ENCODE measurements around the gene FBLN1. TPM values are rescaled to one million over a fixed set of nuclear protein-coding genes. Genes with fewer than 3 reads are reported as not detected.
"Not testable (repeated sequence)": the region's sequence is repeated elsewhere in the genome, so short reads cannot be mapped to it uniquely, and the experiment has no call there.

FBLN1 gene
- total RNA-seq, 2 donors from 2014 or later = 125 to 144 TPM

DNA sequence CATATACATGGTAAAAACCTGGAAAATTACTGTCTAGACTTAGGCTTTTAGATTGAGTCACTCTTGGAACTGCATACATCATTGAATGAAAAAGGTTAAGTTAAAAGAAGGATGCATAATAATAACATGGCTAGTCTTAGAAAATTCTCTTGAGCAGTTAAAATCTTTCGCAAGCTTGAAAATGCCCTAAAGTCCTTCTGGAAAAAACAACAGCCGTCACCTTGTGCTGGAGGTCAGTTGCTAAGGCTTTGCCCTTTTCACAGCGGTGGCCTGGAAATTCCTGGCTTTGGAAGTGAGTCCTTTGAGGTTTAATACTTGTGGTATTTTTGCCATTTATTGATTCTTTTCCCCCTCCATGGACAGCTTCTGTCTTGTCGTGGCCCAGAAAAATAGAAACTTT lies 17.4 kb upstream of the FBLN1 start:
- Histone ChIP-seq H3K4me3 (no peak overlapping the region), H3K9me3 (no peaks in the 10 kb centered on the region), H3K36me3 (no peaks in the 10 kb centered on the region), H3K27me3 (replicated peaks; ENCODE audit: insufficient read depth) (no peaks in the 10 kb centered on the region), H3K27ac (no peak overlapping the region), H3K4me1 (replicated peaks) (no peaks in the 10 kb centered on the region)
- TF ChIP-seq, protein P1, sequence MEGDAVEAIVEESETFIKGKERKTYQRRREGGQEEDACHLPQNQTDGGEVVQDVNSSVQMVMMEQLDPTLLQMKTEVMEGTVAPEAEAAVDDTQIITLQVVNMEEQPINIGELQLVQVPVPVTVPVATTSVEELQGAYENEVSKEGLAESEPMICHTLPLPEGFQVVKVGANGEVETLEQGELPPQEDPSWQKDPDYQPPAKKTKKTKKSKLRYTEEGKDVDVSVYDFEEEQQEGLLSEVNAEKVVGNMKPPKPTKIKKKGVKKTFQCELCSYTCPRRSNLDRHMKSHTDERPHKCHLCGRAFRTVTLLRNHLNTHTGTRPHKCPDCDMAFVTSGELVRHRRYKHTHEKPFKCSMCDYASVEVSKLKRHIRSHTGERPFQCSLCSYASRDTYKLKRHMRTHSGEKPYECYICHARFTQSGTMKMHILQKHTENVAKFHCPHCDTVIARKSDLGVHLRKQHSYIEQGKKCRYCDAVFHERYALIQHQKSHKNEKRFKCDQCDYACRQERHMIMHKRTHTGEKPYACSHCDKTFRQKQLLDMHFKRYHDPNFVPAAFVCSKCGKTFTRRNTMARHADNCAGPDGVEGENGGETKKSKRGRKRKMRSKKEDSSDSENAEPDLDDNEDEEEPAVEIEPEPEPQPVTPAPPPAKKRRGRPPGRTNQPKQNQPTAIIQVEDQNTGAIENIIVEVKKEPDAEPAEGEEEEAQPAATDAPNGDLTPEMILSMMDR (IDR thresholded peaks at IDR 0.05) = no peak
- DNase-seq (ENCODE audit: low spot score) = no peak
- whole genome bisulfite sequencing = 95% methylated on average over 4 of the region's 4 CpGs
- intact Hi-C loops (cut with DNase I) = no loop called here

DNA sequence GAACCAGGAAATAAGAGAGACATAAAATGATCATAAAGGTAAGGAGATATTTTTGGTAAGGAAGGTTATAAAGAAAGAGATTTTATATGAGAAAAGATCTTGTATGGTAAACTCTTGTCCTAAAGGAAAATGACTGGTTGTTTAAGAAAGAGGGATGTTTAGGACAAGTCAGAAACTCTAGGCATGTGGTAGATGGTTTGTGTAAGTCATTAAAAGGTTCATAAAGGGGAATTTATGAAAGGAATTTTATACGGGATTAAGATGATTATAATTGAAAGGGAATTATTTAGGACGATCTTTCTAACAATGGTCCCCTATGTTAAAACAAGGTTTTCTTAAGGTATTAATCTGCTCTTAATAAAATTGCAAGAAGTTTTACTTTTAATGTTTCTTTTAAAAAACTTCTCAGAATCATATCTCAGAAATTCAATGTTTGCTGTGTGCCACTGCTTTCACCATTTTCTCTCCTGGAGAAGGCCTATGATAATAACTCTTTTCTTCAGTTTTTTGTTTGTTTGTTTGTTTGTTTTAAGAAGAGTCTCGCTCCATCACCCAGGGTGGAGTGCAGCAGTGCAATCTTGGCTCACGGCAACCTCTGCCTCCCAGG lies 13.8 kb upstream of the FBLN1 start:
- 91% methylated on average over 4 of the region's 4 CpGs for WGBS
- H3K27me3 ChIP-seq (replicated peaks; ENCODE audit: insufficient read depth) = no peaks in the 10 kb centered on the region
- H3K4me1 ChIP-seq (replicated peaks) = no peaks in the 10 kb centered on the region
- H3K4me3 ChIP-seq = no peak overlapping the region
- no peaks in the 10 kb centered on the region for H3K36me3 ChIP-seq
- intact Hi-C loops (cut with DNase I) = no loop called here
- no peaks in the 10 kb centered on the region for H3K9me3 ChIP-seq
- H3K27ac ChIP-seq = no peak overlapping the region
- DNase-seq (ENCODE audit: low spot score) = no peak
- no peak for TF ChIP-seq POLR2A (IDR thresholded peaks at IDR 0.05)
- TF ChIP-seq POLR2AphosphoS5 (IDR thresholded peaks at IDR 0.05) = no peak
- TF ChIP-seq, protein P1 (IDR thresholded peaks at IDR 0.05) = no peak

GRCh38 chr22:45490836-45491235 lies 11.8 kb upstream of the FBLN1 start:
- Histone ChIP-seq H3K4me3 (no peak overlapping the region), H3K27ac (no peak overlapping the region), H3K4me1 (replicated peaks) (no peaks in the 10 kb centered on the region), H3K9me3 (no peaks in the 10 kb centered on the region), H3K27me3 (replicated peaks; ENCODE audit: insufficient read depth) (no peaks in the 10 kb centered on the region), H3K36me3 (no peaks in the 10 kb centered on the region)
- intact Hi-C loops (cut with DNase I) = no loop called here
- no peak for DNase-seq (ENCODE audit: low spot score)
- no peak for TF ChIP-seq POLR2A (IDR thresholded peaks at IDR 0.05)
- TF ChIP-seq, protein P1 (IDR thresholded peaks at IDR 0.05) = no peak
- TF ChIP-seq POLR2AphosphoS5 (IDR thresholded peaks at IDR 0.05) = no peak
- 69% methylated on average over 3 of the region's 3 CpGs for WGBS

DNA sequence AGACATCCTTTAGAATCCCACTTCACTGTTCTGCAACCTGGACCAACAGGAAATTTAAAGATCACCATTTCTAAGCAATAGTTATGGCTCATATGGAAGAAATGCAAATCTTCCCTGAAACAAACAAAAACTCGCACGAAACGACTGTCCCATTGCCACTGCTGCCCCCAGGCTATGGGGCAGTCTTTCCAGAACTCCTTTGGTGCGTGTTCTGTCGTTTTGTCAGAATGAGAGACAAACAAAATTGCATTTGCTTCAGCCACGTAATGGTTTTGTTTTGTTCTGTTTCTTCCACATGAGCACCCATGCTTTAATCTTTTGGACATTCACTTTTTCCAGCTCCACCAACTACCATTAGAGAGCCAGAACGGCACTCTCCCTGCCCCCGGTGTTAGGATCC lies 10.8 kb upstream of the FBLN1 start:
- no peak for DNase-seq (ENCODE audit: low spot score)
- Histone ChIP-seq H3K9me3 (no peaks in the 10 kb centered on the region), H3K27ac (no peak overlapping the region), H3K4me1 (replicated peaks) (no peaks in the 10 kb centered on the region), H3K4me3 (no peak overlapping the region), H3K27me3 (replicated peaks; ENCODE audit: insufficient read depth) (no peaks in the 10 kb centered on the region), H3K36me3 (no peaks in the 10 kb centered on the region)
- TF ChIP-seq, protein P1 (IDR thresholded peaks at IDR 0.05) = no peak
- WGBS = 87% methylated on average over 8 of the region's 8 CpGs
- intact Hi-C loops (cut with DNase I) = no loop called here

DNA sequence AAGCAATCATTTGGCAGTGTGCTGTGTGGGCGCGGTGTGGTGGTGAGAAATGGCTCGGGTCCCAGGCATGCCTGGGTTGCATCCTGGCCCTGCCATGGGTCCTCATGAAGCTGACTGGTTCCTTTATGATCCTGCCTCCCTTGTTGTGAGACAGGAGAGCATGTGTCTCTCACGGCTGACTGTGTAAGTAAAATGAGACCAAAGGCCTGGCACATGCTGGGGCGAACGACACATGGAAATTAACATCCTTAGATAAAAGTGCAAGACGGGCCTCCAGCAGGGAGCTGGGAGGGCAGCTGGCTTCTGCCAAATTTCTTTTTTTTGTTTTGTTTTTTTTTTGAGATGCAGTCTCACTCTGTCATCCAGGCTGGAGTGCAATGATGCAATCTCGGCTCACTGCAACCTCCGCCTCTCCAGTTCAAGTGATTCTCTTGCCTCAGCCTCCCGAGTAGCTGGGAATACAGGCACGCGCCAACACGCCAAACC lies 9.4 kb upstream of the FBLN1 start:
- TF ChIP-seq POLR2AphosphoS5 (IDR thresholded peaks at IDR 0.05) (no peak), POLR2A (IDR thresholded peaks at IDR 0.05) (no peak)
- TF ChIP-seq, protein P1 (IDR thresholded peaks at IDR 0.05) = no peak
- no peak for DNase-seq (ENCODE audit: low spot score)
- intact Hi-C loops (cut with DNase I) = no loop called here

DNA sequence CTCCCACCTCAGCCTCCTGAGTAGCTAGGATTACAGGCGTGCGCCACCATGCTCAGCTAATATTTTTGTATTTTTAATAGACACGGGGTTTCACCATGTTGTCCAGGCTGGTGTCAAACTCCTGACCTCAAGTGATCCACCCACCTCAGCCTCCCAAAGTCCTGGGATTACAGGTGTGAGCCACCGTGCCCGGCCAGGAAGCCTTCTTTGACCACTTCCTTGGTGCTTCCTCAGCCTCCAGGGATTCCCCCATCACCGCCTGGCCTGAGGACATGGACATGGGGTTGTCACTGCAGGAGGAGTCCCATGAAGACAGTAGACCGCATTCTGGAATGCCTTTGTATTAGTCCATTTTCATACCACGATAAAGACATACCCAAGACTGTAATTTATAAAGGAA lies 8.4 kb upstream of the FBLN1 start:
- H3K4me3 ChIP-seq; H3K27ac ChIP-seq; H3K9me3 ChIP-seq; intact Hi-C loops (cut with DNase I); H3K36me3 ChIP-seq; DNase-seq (ENCODE audit: low spot score); H3K27me3 ChIP-seq (replicated peaks; ENCODE audit: insufficient read depth); H3K4me1 ChIP-seq (replicated peaks): not testable (repeated sequence)
- WGBS = 89% methylated on average over 8 of the region's 8 CpGs

More for the DNA sequence above, 9.4 kb upstream of the FBLN1 start:
- H3K36me3 ChIP-seq = no peaks in the 10 kb centered on the region
- H3K27ac ChIP-seq = no peak overlapping the region
- 61% methylated on average over 13 of the region's 13 CpGs for WGBS
- H3K9me3 ChIP-seq = no peaks in the 10 kb centered on the region
- H3K4me3 ChIP-seq = no peak overlapping the region
- H3K27me3 ChIP-seq (replicated peaks; ENCODE audit: insufficient read depth) = no peaks in the 10 kb centered on the region
- H3K4me1 ChIP-seq (replicated peaks) = no peaks in the 10 kb centered on the region

DNA sequence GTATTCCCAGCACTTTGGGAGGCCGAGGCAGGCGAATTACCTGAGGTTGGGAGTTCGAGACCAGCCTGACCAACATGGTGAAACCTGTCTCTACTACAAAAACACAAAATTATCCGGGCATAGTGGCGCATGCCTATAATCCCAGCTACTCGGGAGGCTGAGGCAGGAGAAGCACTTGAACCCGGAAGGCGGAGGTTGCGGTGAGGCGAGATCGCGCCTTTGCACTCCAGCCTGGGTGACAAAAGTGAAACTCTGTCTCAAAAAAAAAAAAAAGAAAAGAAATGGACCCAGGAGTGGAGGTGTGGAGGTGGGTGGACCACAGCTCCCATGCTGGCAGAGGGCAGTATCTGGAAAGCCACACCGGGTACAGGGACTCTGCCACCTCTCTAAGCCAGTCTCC lies 7.1 kb upstream of the FBLN1 start:
- intact Hi-C loops (cut with DNase I) = loop anchor here (2.0 to 5.0 kb wide), 2 partner anchors 42 to 45 kb away; no protein-coding TSS in a partner anchor
- DNase-seq (ENCODE audit: low spot score); H3K4me1 ChIP-seq (replicated peaks); H3K27me3 ChIP-seq (replicated peaks; ENCODE audit: insufficient read depth); H3K36me3 ChIP-seq; H3K9me3 ChIP-seq; H3K4me3 ChIP-seq; H3K27ac ChIP-seq: not testable (repeated sequence)
- 94% methylated on average over 13 of the region's 13 CpGs for WGBS
